Mucosa of rectum (tissue), 2 donors: ENCODE results near the gene RHOV.
A peak's percentile ranks its signal among the peaks of the same experiment; 100 is the strongest.

Source experiments
- H3K27ac ChIP-seq, 2 donors: one replicate each; pipeline ENCODE4 v1.7.0; 2013; ENCODE audit warnings: inconsistent platforms in 2 of 2, low read depth in 2 of 2, low read length in 2 of 2
- H3K27me3 ChIP-seq, 2 donors: one replicate each; pipeline ENCODE4 v1.7.0; 2013; ENCODE audit warnings: low read length in 2 of 2; ENCODE audit not compliant: control insufficient read depth in 2 of 2, insufficient read depth in 2 of 2
- H3K36me3 ChIP-seq, 2 donors: one replicate each; pipeline ENCODE4 v1.7.0; 2013; ENCODE audit warnings: low read length in 2 of 2; ENCODE audit not compliant: control insufficient read depth in 2 of 2, insufficient read depth in 2 of 2
- H3K4me1 ChIP-seq, 2 donors: one replicate each; pipeline ENCODE4 v1.7.0; 2013; ENCODE audit warnings: low read length in 2 of 2, mild to moderate bottlenecking in 1 of 2; ENCODE audit not compliant: control insufficient read depth in 2 of 2, insufficient read depth in 2 of 2
- H3K4me3 ChIP-seq, 2 donors: one replicate each; pipeline ENCODE4 v1.7.0; 2013; ENCODE audit warnings: low read length in 2 of 2
- H3K9ac ChIP-seq, 2 donors: one replicate each; pipeline ENCODE4 v1.7.0; 2013; ENCODE audit warnings: low read length in 2 of 2, low read depth in 1 of 2, mild to moderate bottlenecking in 1 of 2
- H3K9me3 ChIP-seq, 2 donors: one replicate each; pipeline ENCODE4 v1.7.0; 2013; ENCODE audit warnings: low read length in 2 of 2; ENCODE audit not compliant: control insufficient read depth in 2 of 2
- donor health status: healthy.
- donor health status: Normal muscosa, but diverticular disease.

Gene RHOV

DNA sequence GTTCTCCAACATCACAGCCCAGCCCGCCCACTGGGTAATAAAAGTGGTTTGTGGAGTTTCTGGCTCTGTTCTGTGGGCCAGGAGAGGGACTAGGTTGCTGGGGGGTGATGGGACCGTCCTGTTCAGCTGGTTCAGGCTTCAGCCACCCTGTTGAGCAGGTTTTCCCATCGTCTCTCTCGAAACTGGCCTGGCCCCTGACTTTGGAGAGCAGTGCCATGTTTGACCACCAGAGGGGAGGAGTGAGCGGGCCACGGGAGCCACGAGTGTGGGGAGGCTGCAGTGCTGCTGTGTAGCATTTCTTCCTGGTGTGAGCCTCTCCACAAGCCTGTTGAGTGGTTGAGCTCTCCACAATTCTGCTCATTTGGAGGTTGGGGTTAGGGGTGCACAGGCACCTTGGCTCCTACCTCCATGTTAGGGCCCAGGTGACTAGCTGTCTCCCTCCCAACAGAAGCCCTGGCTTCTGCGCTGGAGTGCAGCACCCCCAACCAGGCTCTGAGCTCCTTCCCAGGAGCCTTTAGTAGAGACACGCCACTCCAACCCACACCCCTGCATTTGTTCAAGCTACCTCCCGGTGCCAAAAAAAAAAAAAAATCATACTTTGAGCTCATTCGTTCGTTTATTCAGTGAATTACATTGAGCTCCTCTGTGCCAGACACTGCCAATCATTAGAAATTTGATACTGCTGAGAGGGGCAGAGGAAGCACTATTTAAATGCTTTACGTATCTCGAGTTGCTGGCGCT lies 16.3 kb downstream of the RHOV start:
- Histone ChIP-seq H3K9me3 (no peaks in the 10 kb centered on the region), H3K4me1 (peaks cover 43 to 47% of the 10 kb centered on the region in 2 donors), H3K27ac (peak overlapping the region; percentile 69 to 83), H3K36me3 (peaks cover 44 to 46% of the 10 kb centered on the region in 2 donors), H3K27me3 (no peaks in the 10 kb centered on the region), H3K4me3 (peak overlapping the region in 1 of 2 donors; percentile 26), H3K9ac (peak overlapping the region; percentile 24 to 57)

DNA sequence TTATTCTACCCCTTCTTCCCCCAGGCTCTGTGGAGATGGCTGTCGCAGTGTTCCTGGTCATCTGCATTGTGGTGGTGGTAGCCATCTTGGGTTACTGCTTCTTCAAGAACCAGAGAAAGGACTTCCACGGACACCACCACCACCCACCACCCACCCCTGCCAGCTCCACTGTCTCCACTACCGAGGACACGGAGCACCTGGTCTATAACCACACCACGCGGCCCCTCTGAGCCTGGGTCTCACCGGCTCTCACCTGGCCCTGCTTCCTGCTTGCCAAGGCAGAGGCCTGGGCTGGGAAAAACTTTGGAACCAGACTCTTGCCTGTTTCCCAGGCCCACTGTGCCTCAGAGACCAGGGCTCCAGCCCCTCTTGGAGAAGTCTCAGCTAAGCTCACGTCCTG lies 17.3 kb downstream of the RHOV start:
- peak overlapping the region; percentile 69 to 83 for H3K27ac ChIP-seq
- peaks cover 47 to 49% of the 10 kb centered on the region in 2 donors for H3K36me3 ChIP-seq
- H3K9me3 ChIP-seq, result no peaks in the 10 kb centered on the region
- no peak overlapping the region for H3K4me3 ChIP-seq
- H3K9ac ChIP-seq, result peak overlapping the region in 1 of 2 donors; percentile 57
- H3K4me1 ChIP-seq, result peaks cover 49 to 51% of the 10 kb centered on the region in 2 donors
- H3K27me3 ChIP-seq, result no peaks in the 10 kb centered on the region

DNA sequence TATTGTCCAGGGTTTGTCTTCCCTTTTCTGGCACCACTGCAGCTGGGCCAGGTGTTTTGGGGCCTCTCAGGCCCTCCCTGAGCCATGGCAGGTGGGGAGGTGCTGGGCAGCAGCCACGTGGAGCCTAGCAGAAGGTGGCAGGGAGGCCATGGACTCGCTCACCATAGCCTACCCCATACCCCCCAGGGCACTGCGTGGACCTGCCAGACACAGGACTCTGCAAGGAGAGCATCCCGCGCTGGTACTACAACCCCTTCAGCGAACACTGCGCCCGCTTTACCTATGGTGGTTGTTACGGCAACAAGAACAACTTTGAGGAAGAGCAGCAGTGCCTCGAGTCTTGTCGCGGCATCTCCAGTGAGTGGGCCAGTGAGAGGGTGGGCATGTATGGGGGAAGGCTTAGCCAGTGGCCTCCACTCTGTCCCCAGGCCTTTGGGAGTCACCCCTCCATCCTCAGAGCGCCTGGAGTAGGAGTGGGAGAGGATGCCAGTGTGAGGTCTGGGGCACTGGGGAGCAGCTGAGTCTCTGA lies 18.3 kb downstream of the RHOV start:
- Histone ChIP-seq H3K27ac (no peak overlapping the region), H3K4me1 (peaks cover 49 to 55% of the 10 kb centered on the region in 2 donors)

DNA sequence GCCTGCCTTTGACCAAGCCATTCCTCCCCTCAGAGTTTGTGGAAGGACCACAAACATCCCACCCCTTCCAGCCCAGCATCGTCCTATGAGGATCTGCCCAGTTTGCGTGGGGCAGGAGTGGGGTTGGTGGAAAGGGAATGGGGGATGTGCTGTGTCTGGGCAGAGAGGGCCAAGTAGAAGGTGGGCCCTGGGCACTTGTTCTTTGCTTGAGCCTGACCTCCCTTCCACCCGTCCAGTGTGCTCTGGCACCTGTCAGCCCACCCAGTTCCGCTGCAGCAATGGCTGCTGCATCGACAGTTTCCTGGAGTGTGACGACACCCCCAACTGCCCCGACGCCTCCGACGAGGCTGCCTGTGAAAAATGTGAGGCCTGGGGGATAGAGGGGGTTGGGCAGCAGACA lies 19.9 kb downstream of the RHOV start:
- peaks cover 55 to 57% of the 10 kb centered on the region in 2 donors for H3K36me3 ChIP-seq
- H3K9ac ChIP-seq, result no peak overlapping the region
- no peaks in the 10 kb centered on the region for H3K27me3 ChIP-seq
- H3K4me1 ChIP-seq, result peaks cover 47 to 56% of the 10 kb centered on the region in 2 donors
- no peak overlapping the region for H3K27ac ChIP-seq
- H3K4me3 ChIP-seq, result no peak overlapping the region
- no peaks in the 10 kb centered on the region for H3K9me3 ChIP-seq

More for the DNA sequence above, 18.3 kb downstream of the RHOV start:
- Histone ChIP-seq H3K36me3 (peaks cover 49 to 51% of the 10 kb centered on the region in 2 donors), H3K9me3 (no peaks in the 10 kb centered on the region), H3K9ac (no peak overlapping the region), H3K27me3 (no peaks in the 10 kb centered on the region), H3K4me3 (no peak overlapping the region)

DNA sequence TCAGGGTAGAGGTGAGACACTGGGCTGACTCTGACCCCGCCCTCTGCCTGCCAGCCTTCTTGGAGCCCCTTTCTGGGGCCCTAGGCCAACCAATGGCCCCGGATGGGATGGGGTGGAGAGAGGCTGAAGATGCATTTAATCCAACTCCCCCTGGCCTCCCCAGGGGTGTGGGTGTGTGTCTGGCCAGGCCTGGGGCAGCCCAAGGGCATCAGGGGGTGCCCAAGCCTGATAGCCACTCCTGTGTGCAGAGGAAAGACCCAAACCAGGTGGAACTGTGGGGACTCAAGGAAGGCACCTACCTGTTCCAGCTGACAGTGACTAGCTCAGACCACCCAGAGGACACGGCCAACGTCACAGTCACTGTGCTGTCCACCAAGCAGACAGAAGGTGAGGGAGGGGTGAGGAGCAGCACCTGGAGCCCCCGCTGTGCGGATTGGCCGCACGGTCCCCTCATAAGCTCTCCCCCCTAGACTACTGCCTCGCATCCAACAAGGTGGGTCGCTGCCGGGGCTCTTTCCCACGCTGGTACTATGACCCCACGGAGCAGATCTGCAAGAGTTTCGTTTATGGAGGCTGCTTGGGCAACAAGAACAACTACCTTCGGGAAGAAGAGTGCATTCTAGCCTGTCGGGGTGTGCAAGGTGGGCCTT lies 20.7 kb downstream of the RHOV start:
- H3K4me3 ChIP-seq, result no peak overlapping the region
- peak overlapping the region; percentile 50 to 64 for H3K27ac ChIP-seq
- peaks cover 52 to 53% of the 10 kb centered on the region in 2 donors for H3K36me3 ChIP-seq
- H3K4me1 ChIP-seq, result peaks cover 41 to 53% of the 10 kb centered on the region in 2 donors
- no peaks in the 10 kb centered on the region for H3K9me3 ChIP-seq
- H3K9ac ChIP-seq, result peak overlapping the region in 1 of 2 donors; percentile 4
- no peaks in the 10 kb centered on the region for H3K27me3 ChIP-seq

DNA sequence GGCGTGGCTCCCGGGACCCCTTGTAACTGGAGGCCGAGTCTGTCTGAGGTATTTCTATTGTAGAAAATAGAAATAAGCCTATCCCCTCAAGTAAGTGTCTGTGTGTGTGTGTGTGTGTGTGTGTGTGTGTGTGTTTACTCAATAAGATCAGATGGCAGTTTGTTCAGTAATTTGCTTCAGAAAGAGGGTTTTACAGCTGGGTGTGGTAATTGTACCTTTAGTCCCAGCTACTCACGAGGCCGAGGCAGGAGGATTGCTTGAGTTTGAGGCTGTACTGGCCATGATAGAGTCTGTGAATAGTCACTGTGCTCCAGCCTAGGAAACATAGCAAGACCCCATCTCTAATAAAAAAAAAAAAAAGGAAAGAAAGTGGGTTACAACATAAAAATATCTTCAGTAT lies 21.5 kb downstream of the RHOV start:
- Histone ChIP-seq H3K9me3 (no peaks in the 10 kb centered on the region), H3K27me3 (no peaks in the 10 kb centered on the region), H3K4me1 (peaks cover 46 to 52% of the 10 kb centered on the region in 2 donors), H3K4me3 (no peak overlapping the region), H3K27ac (peak overlapping the region; percentile 80 to 82), H3K36me3 (peaks cover 48 to 53% of the 10 kb centered on the region in 2 donors), H3K9ac (peak overlapping the region in 1 of 2 donors; percentile 49)

DNA sequence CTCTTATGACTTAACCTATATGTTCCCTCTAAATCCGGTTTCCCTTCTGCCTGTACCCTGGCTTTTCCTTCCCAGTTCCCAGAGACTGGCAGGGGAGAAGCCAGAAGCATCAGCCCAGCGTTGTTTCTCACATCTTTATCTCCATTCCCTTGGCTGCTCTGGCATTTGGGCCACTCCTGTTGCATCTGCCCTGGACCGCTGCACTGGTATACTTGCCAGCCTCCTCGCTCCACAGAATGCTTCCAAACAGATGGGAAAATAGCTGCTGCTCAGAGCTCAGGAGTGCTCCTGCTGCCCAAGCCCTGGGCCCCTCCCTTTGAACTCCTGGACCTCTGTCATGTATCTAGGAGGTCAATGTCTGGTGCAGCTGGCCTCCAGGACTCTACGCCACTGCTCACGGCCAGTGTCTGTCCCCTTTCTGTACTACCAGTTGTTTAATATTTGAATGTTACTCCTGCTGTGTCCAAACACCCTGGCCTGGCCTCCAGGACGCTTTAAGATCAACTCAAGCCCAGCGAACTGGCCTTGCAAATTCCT lies 23.4 kb downstream of the RHOV start:
- H3K36me3 ChIP-seq, result peaks cover 36 to 39% of the 10 kb centered on the region in 2 donors
- no peaks in the 10 kb centered on the region for H3K27me3 ChIP-seq
- no peak overlapping the region for H3K4me3 ChIP-seq

DNA sequence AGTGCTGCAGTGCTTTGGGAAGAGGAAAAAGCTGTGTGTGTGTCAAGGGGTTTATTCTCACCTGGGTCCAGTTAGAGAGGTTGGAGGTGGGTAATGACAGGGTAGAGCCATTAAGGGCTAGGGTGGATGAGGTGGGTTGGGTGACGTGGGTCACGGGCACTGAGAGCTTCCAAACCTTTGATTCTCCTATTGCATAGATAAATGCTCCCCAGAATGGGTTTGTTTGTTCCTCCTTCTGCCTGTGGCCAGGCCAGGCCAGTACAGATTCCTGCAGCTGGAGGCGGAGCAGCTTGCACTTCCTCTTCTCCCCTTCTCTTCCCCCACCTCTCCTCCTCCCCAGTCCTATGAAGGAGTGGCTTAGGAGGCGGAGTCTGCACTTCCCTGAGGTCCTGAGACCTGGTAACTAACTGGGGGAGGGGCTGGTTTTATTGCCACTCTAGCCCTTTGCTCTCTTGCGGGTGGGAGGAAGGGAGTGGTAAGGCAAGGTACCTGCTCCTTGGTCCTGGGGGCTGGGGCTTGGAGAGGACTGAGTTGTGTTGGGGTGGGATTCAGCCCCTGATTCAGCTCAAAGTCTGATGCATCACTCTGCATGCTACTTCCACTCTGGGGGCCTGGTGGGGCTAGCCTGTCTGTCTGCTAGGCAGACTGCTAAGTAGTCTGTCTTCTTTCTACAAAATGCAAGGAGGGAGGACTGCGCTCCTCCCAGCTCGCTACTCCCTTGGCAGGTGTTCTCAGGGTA lies 26.6 kb downstream of the RHOV start:
- H3K27ac ChIP-seq, result peak overlapping the region; percentile 98
- no peaks in the 10 kb centered on the region for H3K27me3 ChIP-seq
- H3K9ac ChIP-seq, result peak overlapping the region; percentile 88 to 94
- H3K36me3 ChIP-seq, result peaks cover 9 to 12% of the 10 kb centered on the region in 2 donors
- H3K4me3 ChIP-seq, result peak overlapping the region; percentile 68 to 87
- H3K9me3 ChIP-seq, result no peaks in the 10 kb centered on the region
- peaks cover 31 to 35% of the 10 kb centered on the region in 2 donors for H3K4me1 ChIP-seq

More for the DNA sequence above, 23.4 kb downstream of the RHOV start:
- H3K9me3 ChIP-seq, result no peaks in the 10 kb centered on the region
- no peak overlapping the region for H3K9ac ChIP-seq
- H3K27ac ChIP-seq, result peak overlapping the region; percentile 21 to 43
- peaks cover 38 to 42% of the 10 kb centered on the region in 2 donors for H3K4me1 ChIP-seq

DNA sequence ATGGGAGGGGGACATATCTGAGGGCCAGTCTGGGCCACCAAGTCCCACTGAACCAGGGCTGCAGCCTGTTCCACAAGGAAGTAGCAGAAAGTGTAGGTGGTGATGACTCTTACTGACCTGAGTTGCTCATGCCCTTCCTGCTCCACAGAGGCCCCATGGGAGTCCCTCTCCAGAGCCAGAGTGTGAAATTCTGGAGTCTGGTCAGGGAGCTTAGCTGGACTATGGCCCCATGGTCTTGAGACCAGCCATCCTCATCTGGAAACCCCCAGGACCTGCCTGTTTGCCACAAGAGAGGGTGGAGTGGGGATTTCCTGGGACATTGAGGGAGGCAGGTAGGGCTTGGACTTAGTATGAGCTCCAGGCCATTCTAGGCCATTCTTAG lies 27.2 kb downstream of the RHOV start:
- Histone ChIP-seq H3K27me3 (no peaks in the 10 kb centered on the region), H3K27ac (peak overlapping the region; percentile 98), H3K4me3 (peak overlapping the region; percentile 68 to 87), H3K4me1 (peaks cover 26 to 31% of the 10 kb centered on the region in 2 donors), H3K9ac (peak overlapping the region; percentile 88 to 94), H3K9me3 (no peaks in the 10 kb centered on the region), H3K36me3 (peaks cover 7 to 9% of the 10 kb centered on the region in 2 donors)
